Activated CD4-positive, alpha-beta T cell treated with anti-CD3 and anti-CD28 coated beads, Interleukin-2, amount 50 U/mL, for 1 hour (primary cell): ENCODE measurements around the gene ARHGAP8.
"Not testable (repeated sequence)": the region's sequence is repeated elsewhere in the genome, so short reads cannot be mapped to it uniquely, and the experiment has no call there.

Experiments
- DNase-seq: peaks from one replicate; pipeline ENCODE4 v3.0.0-alpha.2; 2020

ARHGAP8 gene

GRCh38 chr22:44741929-44742328 is 10.4 kb upstream of the ARHGAP8 start:
- no peak for DNase-seq

- no peak for DNase-seq
Observed at GRCh38 chr22:44743247-44743646, 9.1 kb upstream of the ARHGAP8 start.

- no peak for DNase-seq
Observed at GRCh38 chr22:44743804-44744211, 8.6 kb upstream of the ARHGAP8 start.

- no peak for DNase-seq
Observed at GRCh38 chr22:44745853-44746789, 6.3 kb upstream of the ARHGAP8 start.

GRCh38 chr22:44747784-44748127 is 4.6 kb upstream of the ARHGAP8 start:
- DNase-seq: not testable (repeated sequence)

GRCh38 chr22:44748524-44748923 is 3.9 kb upstream of the ARHGAP8 start:
- no peak for DNase-seq

- no peak for DNase-seq
Observed at GRCh38 chr22:44750481-44750880, 1.9 kb upstream of the ARHGAP8 start.

GRCh38 chr22:44753189-44754042 is 1.0 kb downstream of the ARHGAP8 start:
- DNase-seq: no peak

- DNase-seq: no peak
Observed at GRCh38 chr22:44754998-44755397, 2.6 kb downstream of the ARHGAP8 start.

GRCh38 chr22:44755417-44755816 is 3.0 kb downstream of the ARHGAP8 start:
- no peak for DNase-seq

- no peak for DNase-seq
Observed at GRCh38 chr22:44755956-44756361, 3.6 kb downstream of the ARHGAP8 start.

GRCh38 chr22:44758344-44758973 is 6.1 kb downstream of the ARHGAP8 start:
- DNase-seq: no peak

- DNase-seq: no peak
Observed at GRCh38 chr22:44759001-44759400, 6.6 kb downstream of the ARHGAP8 start.

GRCh38 chr22:44759430-44760310 is 7.3 kb downstream of the ARHGAP8 start:
- no peak for DNase-seq

GRCh38 chr22:44760476-44760875 is 8.1 kb downstream of the ARHGAP8 start:
- DNase-seq: no peak

- no peak for DNase-seq
Observed at GRCh38 chr22:44761025-44761424, 8.7 kb downstream of the ARHGAP8 start.

- no peak for DNase-seq
Observed at GRCh38 chr22:44764373-44764772, 12.0 kb downstream of the ARHGAP8 start.

- DNase-seq: no peak
Observed at GRCh38 chr22:44764974-44765373, 12.6 kb downstream of the ARHGAP8 start.

- DNase-seq: no peak
Observed at GRCh38 chr22:44765571-44766285, 13.4 kb downstream of the ARHGAP8 start.

- no peak for DNase-seq
Observed at GRCh38 chr22:44773082-44773481, 20.7 kb downstream of the ARHGAP8 start.

GRCh38 chr22:44775862-44776261 is 23.5 kb downstream of the ARHGAP8 start:
- DNase-seq: no peak
